Measurements from ENCODE around the gene RUBCNL.

DNA sequence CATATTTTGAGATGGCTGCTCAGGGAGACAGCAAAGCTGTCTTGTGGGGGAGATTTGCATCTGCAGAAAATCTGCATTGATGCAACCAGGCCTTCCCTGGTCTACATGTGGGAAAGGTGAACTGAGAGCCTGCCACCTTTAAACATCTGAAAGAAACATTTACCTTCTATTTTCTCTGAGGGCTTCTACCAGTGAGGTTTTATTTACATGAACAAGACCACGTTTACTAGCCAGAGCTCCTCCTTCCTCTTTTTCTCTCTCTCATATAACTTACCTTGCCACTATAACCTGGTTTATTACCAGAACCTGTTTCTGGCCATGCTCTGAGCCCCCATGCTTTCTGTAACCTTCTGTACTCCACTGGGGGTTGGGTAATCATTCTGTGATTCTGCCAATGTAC lies 14.4 kb upstream of the RUBCNL start:
- TF ChIP-seq SIN3A (IDR thresholded peaks at IDR 0.05; ENCODE audit: borderline replicate concordance, insufficient read depth, low read length) (no peak), REST (IDR thresholded peaks at IDR 0.05; ENCODE audit: insufficient read depth in 1 of 2, low read depth in 2 of 2, low read length in 2 of 2) (no peak)
